Activated T-cell treated with anti-CD3 and anti-CD28 coated beads for 4 hours (primary cell): Measurements from ENCODE around the gene IL1RAP.

ENCODE experiments used
- DNase-seq: peaks from one replicate; pipeline ENCODE4 v3.0.0-alpha.2; 2020

The IL1RAP gene

DNA sequence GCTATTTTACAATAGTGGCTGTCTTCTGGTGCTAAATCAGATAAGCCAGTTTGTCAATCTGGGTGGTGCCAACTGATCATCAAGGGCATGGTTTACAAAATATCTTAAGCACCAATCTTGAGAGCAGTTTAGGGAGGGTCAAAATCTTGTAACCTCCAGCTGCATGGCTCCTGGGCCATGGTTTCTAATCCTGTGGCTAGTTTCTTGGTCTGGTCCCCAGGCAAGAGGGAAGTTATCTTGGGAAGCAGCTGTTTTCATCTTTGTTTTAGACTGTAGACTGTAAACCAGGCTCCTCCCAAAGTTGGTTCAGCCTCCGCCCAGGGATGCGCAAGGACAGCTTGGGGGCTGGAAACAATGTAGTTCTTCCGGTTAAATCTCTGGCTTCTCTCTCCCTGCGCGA, 166.8 kb downstream of the IL1RAP start:
- DNase-seq = no peak

GRCh38 chr3:190684776-190685175, 170.9 kb downstream of the IL1RAP start:
- no peak for DNase-seq

GRCh38 chr3:190686011-190686410, 172.1 kb downstream of the IL1RAP start:
- DNase-seq = no peak

- no peak for DNase-seq
Measured at GRCh38 chr3:190690246-190690645, 176.4 kb downstream of the IL1RAP start.

DNA sequence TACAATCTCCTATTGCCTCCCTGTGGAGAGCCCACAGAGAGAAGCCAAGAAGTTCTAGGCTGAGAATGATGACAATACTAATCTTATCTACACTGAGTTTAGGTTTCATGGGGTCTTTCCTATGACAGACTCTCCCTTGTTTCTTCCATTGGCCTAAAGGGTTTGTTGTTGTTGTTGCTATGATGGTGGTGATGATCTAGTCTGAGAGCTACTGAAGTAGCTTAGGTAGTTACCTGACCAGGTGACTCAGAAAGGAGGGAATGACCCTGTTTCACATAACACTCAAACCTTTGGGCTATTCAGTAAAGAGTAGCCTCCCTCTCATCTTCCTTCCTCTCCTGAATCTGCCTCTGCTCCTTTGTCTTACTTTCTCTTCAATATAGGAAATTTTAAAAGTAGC, 178.4 kb downstream of the IL1RAP start:
- DNase-seq = no peak

DNA sequence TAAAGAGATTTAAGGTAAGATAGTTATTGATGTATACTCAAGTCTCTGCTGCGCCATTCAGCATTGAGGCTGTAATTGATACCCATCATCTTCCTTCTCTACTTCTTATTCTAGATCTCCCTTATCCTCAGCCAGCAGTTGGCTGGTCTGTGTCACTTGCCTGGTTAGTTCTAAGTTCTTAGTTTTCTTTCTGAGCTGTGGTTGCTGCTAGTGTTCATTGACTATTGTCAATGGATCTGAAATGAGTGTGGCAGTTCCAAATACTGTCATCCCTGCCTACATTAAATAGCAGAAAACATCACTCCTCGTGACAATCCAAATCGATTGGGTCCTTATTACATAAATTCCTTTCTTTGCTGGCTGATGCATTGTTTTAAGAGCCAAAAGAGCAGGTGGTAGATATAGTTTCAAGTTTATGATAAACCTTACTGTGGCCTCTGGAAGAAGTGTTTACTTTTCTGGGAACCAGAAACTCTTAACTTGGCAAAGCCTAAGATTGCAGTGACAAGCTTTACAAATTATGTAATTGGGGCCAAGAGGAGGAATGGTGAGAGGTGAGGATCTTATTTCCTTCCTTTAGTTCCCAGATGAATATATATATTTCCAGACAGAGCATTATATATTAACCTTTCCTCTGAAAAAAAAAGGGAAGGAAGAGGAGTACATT, 180.6 kb downstream of the IL1RAP start:
- no peak for DNase-seq

DNA sequence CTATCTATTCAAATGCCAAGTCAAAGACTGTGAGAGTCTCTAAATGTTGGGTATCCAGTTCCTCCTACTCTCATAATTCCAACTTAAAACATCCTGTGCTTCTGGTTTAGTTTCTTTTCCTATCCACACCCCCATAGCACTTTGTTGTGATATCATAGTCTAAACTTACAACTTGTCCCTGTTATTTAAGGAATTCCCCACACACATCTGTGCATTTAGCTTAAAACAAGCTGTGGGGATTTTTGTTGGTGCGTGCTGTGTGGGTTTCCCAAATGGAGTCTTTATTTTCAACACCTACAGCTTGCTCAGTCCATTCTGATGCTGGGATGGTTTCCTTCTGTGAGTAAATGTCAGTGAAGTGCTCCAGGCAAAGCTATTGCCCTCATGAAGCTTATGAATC, 181.3 kb downstream of the IL1RAP start:
- no peak for DNase-seq

- no peak for DNase-seq
Measured at GRCh38 chr3:190695994-190696393, 182.1 kb downstream of the IL1RAP start.

- no peak for DNase-seq
Measured at GRCh38 chr3:190696777-190697501, 183.1 kb downstream of the IL1RAP start.

- no peak for DNase-seq
Measured at GRCh38 chr3:190697502-190697830, 183.6 kb downstream of the IL1RAP start.

- DNase-seq = no peak
Measured at GRCh38 chr3:190697901-190698300, 184.0 kb downstream of the IL1RAP start.

GRCh38 chr3:190699776-190700175, 185.9 kb downstream of the IL1RAP start:
- DNase-seq = no peak

DNA sequence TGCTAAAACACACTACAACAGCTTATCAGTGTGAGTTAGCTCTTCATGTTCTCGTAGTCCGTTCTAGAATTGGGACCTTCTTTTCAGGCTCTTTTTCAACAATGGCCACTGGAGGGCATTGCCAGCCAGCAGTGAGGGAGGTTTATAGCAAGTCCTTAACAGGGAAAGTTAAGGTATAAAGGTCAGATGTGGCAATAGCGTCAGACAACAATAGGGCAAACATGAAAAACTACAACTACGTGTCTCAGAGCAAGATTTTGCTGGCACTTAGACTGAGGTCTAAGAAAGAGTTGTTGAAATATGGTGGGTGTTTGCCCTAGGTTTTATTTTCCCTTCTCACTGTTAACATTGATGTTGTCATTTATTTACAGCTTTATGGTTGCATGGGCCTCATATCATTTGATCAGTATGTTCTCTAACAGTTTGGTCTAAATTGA, 187.2 kb downstream of the IL1RAP start:
- no peak for DNase-seq

DNA sequence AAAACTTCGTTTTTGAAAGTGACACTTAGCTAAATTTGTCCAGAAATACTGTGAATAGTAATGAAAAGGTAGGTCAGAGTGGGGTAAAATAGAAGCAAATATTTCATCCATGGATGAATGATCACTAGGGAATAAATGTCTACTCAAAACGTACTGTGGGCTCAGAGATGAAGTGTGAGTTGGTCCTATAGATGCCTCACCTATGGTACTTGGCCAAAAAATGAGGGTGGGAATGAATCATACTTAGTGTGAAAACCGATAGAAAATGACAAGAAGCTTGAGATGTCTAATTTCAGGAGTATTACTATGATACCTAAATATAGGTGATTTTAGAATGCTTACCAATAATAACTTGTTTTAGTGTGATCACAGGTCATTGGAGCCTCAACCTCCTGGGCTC, 192.7 kb downstream of the IL1RAP start:
- no peak for DNase-seq
